Osteocyte (in vitro differentiated cells): ENCODE results near the gene SRCAP. TPM values are rescaled to one million over a fixed set of nuclear protein-coding genes. Genes with fewer than 3 reads are reported as not detected.
A peak's percentile ranks its signal among the peaks of the same experiment; 100 is the strongest.

Experiments
- DNase-seq: peaks from one replicate; pipeline ENCODE4 v3.0.0; 2021; ENCODE audit warnings: mixed read lengths; ENCODE audit not compliant: unreplicated experiment; ENCODE audit errors: extremely low spot score
- H3K27ac Mint-ChIP-seq: one replicate; pipeline ENCODE4 v1.8.0; 2021; ENCODE audit warnings: mild to moderate bottlenecking, mixed read lengths; ENCODE audit not compliant: unreplicated experiment
- H3K27me3 Mint-ChIP-seq: one replicate; pipeline ENCODE4 v1.8.0; 2021; ENCODE audit warnings: mixed read lengths; ENCODE audit not compliant: unreplicated experiment
- H3K36me3 Mint-ChIP-seq: one replicate; pipeline ENCODE4 v1.8.0; 2021; ENCODE audit warnings: mixed read lengths; ENCODE audit not compliant: unreplicated experiment
- H3K4me1 Mint-ChIP-seq: one replicate; pipeline ENCODE4 v1.8.0; 2021; ENCODE audit warnings: mixed read lengths; ENCODE audit not compliant: unreplicated experiment
- H3K4me3 Mint-ChIP-seq: one replicate; pipeline ENCODE4 v1.8.0; 2021; ENCODE audit warnings: mild to moderate bottlenecking, moderate library complexity, mixed read lengths; ENCODE audit not compliant: unreplicated experiment
- H3K9me3 Mint-ChIP-seq: one replicate; pipeline ENCODE4 v1.8.0; 2021; ENCODE audit warnings: mixed read lengths; ENCODE audit not compliant: unreplicated experiment
- total RNA-seq: library from RNA; stranded (reverse); gene quantifications from 2 replicates; pipeline ENCODE4 v1.2.1, GENCODE V29; 2021
- TF ChIP-seq, protein P1 (sequence below): fragments of 200-600 bp; sonication (generic); IDR thresholded peaks from 2 replicates; pipeline ENCODE4 v1.5.0; 2021; ENCODE audit warnings: antibody characterized with exemption, mild to moderate bottlenecking, moderate library complexity

The SRCAP gene
- total RNA-seq, 1 donor from 2014 or later: 69.2 TPM

DNA sequence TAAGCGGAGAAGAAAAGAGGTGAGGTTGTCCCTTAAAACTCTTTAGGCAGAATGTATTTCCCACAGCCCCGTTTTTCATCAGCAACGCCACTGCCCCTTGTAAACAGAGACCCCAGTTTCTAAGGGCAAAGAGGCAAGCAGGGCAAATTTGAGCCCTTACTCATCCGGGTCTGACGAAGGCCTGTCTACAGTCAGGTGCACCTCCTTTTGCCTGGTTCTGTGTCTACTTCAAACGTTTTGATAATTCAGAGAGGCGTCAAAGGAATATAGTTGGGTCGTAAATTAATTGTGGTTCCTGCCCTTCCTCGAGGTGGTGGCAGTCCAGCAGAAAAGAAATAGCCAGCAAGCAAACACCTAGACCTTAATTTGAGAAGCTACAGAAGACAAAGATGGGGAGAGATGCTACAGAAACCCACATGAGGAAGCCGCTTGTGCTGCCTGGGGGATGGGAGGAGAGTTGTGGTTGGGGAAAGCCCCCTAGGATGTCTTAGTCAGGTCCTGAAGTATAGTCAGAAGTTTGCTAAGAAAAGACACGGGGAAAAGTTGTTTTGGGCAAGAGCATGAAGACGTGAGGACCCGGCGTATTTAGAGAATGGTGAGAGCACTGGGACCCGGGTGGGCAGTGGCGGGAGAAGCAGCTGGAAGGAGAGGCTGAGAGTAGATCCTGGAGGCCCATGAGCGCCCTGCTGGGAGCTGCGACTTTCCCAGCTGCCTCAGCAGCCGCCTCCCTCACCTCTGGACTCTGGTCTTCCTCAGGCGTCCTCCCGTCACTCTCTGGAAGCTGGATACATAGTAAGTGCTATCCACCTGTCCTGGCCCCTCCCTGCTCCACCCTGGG is 38.3 kb upstream of the SRCAP start:
- TF ChIP-seq, protein P1, sequence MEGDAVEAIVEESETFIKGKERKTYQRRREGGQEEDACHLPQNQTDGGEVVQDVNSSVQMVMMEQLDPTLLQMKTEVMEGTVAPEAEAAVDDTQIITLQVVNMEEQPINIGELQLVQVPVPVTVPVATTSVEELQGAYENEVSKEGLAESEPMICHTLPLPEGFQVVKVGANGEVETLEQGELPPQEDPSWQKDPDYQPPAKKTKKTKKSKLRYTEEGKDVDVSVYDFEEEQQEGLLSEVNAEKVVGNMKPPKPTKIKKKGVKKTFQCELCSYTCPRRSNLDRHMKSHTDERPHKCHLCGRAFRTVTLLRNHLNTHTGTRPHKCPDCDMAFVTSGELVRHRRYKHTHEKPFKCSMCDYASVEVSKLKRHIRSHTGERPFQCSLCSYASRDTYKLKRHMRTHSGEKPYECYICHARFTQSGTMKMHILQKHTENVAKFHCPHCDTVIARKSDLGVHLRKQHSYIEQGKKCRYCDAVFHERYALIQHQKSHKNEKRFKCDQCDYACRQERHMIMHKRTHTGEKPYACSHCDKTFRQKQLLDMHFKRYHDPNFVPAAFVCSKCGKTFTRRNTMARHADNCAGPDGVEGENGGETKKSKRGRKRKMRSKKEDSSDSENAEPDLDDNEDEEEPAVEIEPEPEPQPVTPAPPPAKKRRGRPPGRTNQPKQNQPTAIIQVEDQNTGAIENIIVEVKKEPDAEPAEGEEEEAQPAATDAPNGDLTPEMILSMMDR: no peak
- no peak for DNase-seq

DNA sequence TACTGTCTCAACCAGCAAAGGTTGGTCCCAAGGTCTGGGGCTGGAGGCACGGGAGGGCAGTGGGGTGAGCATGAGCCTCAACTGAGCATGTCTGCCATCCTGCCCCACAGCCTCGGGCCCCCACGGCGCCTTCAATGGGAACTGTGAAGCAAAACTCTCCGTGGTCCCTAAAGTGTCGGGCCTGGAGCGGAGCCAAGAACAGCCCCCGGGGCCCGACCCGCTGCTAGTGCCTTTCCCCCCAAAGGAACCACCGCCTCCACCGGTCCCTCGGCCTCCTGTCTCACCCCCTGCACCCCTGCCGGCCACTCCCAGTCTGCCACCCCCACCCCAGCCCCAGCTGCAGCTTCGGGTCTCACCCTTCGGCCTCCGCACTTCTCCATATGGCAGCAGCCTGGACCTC is 36.5 kb upstream of the SRCAP start:
- DNase-seq: no peak
- Mint-ChIP-seq H3K4me1 (peaks cover 26% of the 10 kb centered on the region), H3K4me3 (no peak overlapping the region), H3K36me3 (peaks cover 27% of the 10 kb centered on the region), H3K27me3 (no peaks in the 10 kb centered on the region), H3K27ac (no peak overlapping the region), H3K9me3 (no peaks in the 10 kb centered on the region)
- TF ChIP-seq, protein P1: no peak

More for the DNA sequence above, 38.3 kb upstream of the SRCAP start:
- Mint-ChIP-seq H3K27me3 (no peaks in the 10 kb centered on the region), H3K27ac (peak overlapping the region; percentile 80), H3K4me3 (peak overlapping the region; percentile 77), H3K36me3 (peaks cover 21% of the 10 kb centered on the region), H3K4me1 (peaks cover 37% of the 10 kb centered on the region), H3K9me3 (no peaks in the 10 kb centered on the region)

DNA sequence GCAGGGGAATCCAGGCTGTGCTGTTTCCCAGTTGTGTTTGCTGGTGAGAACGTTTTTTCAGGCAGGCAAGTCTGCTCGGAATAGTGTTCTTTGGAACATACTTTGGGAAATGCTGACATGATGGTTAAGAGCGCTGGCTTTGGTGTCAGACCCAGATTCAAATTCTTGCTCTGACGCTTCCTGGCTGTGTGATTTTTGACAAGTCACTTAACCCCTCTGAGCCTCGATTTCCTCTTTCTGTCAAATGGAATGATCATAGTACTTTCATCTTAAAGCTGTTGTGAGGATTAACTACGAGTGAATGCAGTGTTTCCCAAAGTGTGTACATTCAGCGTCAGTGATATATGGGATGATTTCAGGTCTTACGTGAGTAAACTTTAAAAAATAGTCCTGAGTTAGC is 35.9 kb upstream of the SRCAP start:
- H3K9me3 Mint-ChIP-seq: no peaks in the 10 kb centered on the region
- peaks cover 32% of the 10 kb centered on the region for H3K36me3 Mint-ChIP-seq
- DNase-seq: no peak
- TF ChIP-seq, protein P1: no peak
- H3K4me1 Mint-ChIP-seq: peaks cover 23% of the 10 kb centered on the region
- no peak overlapping the region for H3K4me3 Mint-ChIP-seq
- no peaks in the 10 kb centered on the region for H3K27me3 Mint-ChIP-seq
- H3K27ac Mint-ChIP-seq: no peak overlapping the region

DNA sequence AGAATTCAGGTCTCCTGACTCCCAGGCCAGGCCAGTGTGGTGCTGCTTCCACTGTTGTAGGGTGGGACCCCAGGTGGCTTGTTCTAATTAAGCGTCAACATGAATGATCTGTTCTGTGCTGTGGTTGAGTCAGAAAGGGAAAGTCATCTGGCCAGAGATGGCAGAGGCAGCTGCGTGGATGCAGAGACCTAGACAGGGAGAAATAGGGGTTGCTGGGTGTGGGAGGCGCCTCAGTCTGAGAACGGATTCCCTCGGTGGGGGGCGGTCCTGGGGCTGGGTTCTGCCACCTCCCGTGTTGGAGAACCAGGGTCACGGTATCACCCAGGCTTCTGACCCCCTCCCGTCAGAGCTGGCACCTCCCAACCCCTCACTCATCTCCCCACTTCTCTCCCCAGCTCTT is 35.2 kb upstream of the SRCAP start:
- H3K4me1 Mint-ChIP-seq: peaks cover 23% of the 10 kb centered on the region
- peaks cover 36% of the 10 kb centered on the region for H3K36me3 Mint-ChIP-seq
- H3K4me3 Mint-ChIP-seq: no peak overlapping the region
- H3K9me3 Mint-ChIP-seq: no peaks in the 10 kb centered on the region
- DNase-seq: no peak
- TF ChIP-seq, protein P1: no peak
- H3K27ac Mint-ChIP-seq: no peak overlapping the region
- H3K27me3 Mint-ChIP-seq: no peaks in the 10 kb centered on the region

DNA sequence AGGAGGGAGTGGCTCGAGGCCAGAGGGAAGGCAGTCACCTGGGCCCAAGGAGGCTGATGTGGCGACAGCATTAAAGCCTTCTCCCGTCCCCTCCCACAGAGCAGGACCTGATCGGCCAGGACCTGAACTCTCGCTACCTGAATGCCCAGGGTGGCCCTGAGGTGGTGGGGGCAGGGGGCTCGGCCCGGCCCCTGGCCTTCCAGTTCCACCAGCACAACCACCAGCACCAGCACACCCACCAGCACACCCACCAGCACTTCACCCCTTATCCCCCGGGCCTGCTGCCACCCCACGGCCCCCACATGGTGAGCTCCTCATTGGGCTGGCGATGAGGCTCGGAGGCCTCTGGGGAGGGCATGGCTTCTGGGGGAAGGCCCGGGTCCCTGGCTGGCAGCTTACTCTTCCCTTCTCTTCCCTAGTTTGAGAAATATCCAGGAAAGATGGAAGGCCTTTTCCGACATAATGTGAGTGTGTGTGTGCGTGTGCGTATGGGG is 34.3 kb upstream of the SRCAP start:
- no peaks in the 10 kb centered on the region for H3K27me3 Mint-ChIP-seq
- peaks cover 39% of the 10 kb centered on the region for H3K36me3 Mint-ChIP-seq
- peaks cover 23% of the 10 kb centered on the region for H3K4me1 Mint-ChIP-seq
- no peak overlapping the region for H3K4me3 Mint-ChIP-seq
- TF ChIP-seq, protein P1: no peak
- H3K9me3 Mint-ChIP-seq: no peaks in the 10 kb centered on the region
- no peak overlapping the region for H3K27ac Mint-ChIP-seq
- no peak for DNase-seq
